K562 (cell line): Measurements from ENCODE around the gene ASCC1. TPM values are rescaled to one million over a fixed set of nuclear protein-coding genes. Genes with fewer than 3 reads are reported as not detected.
A peak's percentile ranks its signal among the peaks of the same experiment; 100 is the strongest.

Experiments
- ATF4 ChIP-seq: fragments of 450-650 bp; formaldehyde crosslinking; IDR thresholded peaks from 2 replicates; pipeline ENCODE4 v1.4.0; 2022; ENCODE audit warnings: mild to moderate bottlenecking, moderate library complexity
- CBFB ChIP-seq: sonication (generic); formaldehyde crosslinking; IDR thresholded peaks from 2 replicates; pipeline ENCODE4 v1.4.0; 2020; ENCODE audit warnings: mild to moderate bottlenecking, missing genetic modification reagents
- CLOCK ChIP-seq: fragments of 250-450 bp; sonication (Bioruptor Pico); IDR thresholded peaks from 2 replicates; pipeline ENCODE4 v1.4.0; 2020; ENCODE audit warnings: mild to moderate bottlenecking, moderate library complexity, borderline replicate concordance
- DIDO1 ChIP-seq: fragments of 450-650 bp; IDR thresholded peaks from 2 replicates; pipeline ENCODE4 v1.6.1; 2016; ENCODE audit warnings: low read depth, missing biosample characterization, missing genetic modification characterization
- ELF1 ChIP-seq: fragments of 200-800 bp; sonication (Bioruptor generic); IDR thresholded peaks from 2 replicates; pipeline ENCODE4 v1.6.1; 2016; ENCODE audit warnings: missing genetic modification characterization, missing compliant biosample characterization
- MIER1 ChIP-seq: fragments of 450-650 bp; IDR thresholded peaks from 2 replicates; pipeline ENCODE4 v1.6.1; 2016; ENCODE audit warnings: antibody characterized with exemption, mild to moderate bottlenecking, low read depth
- SAFB2 ChIP-seq: fragments of 200-400 bp; formaldehyde crosslinking; IDR thresholded peaks from 2 replicates; pipeline ENCODE4 v1.6.1; 2018; ENCODE audit warnings: borderline replicate concordance, low read length, low read depth, moderate library complexity; ENCODE audit not compliant: severe bottlenecking
- SMAD2 ChIP-seq: fragments of 150-350 bp; IDR thresholded peaks from 2 replicates; pipeline ENCODE4 v1.6.1; 2014; ENCODE audit warnings: low read depth, mild to moderate bottlenecking, low read length
- SMARCB1 ChIP-seq: IDR thresholded peaks from 2 replicates; pipeline ENCODE4 v1.6.1; 2011; ENCODE audit warnings: improper control_type of control experiment, low read depth; ENCODE audit not compliant: insufficient read length
- TARDBP ChIP-seq: fragments of 450-650 bp; IDR thresholded peaks from 2 replicates; pipeline ENCODE4 v1.6.1; 2016
- TFE3 ChIP-seq: fragments of 450-650 bp; formaldehyde crosslinking; IDR thresholded peaks from 2 replicates; pipeline ENCODE4 v1.4.0; 2020; ENCODE audit warnings: mild to moderate bottlenecking, mixed read lengths
- ZNF445 ChIP-seq: fragments of 250-450 bp; sonication (Bioruptor Pico); IDR thresholded peaks from 2 replicates; pipeline ENCODE4 v1.4.0; 2020; ENCODE audit warnings: low read depth, mild to moderate bottlenecking, moderate library complexity
- polyA plus RNA-seq, 8 experiments: library from polyadenylated mRNA; depleted of rRNA in 4 of 8; stranded (reverse) in 5 of 8; unstranded in 3 of 8; fragments of >200 nt; fragmentation: Nextera tagmentation in 2 of 8; fragmentation: Illumina TruSeq in 1 of 8; extraction: Ambion mirVana in 2 of 8; extraction: Trizol in 1 of 8; gene quantifications; 2 replicates each; pipeline versions ENCODE4 v1.2.1 to v1.2.3, GENCODE V29; 2011 to 2014; ENCODE audit warnings: inconsistent platforms in 1 of 8, missing spikeins in 1 of 8
- total RNA-seq, 7 experiments: library from RNA; depleted of rRNA in 6 of 7; stranded (reverse); fragments of >200 nt in 6 of 7; fragmentation: Illumina TruSeq in 2 of 7; extraction: Trizol in 2 of 7; gene quantifications; 2 replicates each; pipeline versions ENCODE4 v1.2.1 to v1.2.3, GENCODE V29; 2011 to 2021; ENCODE audit warnings: low replicate concordance in 1 of 7
- TF ChIP-seq, protein P1 (sequence below), 2 experiments: fragments of 450-650 bp; formaldehyde crosslinking in 1 of 2; IDR thresholded peaks; 2 replicates each; pipeline versions ENCODE4 v1.4.0 to v1.6.1; 2014 to 2020; ENCODE audit warnings: mild to moderate bottlenecking in 2 of 2, borderline replicate concordance in 1 of 2, low read depth in 1 of 2

The ASCC1 gene
- total and polyA plus RNA-seq, 9 of the 15 experiments (the other 6 are each of a cell fraction or from before 2014, with no cell fraction given), result 31.7 to 73.3 (median 52.8) TPM

DNA sequence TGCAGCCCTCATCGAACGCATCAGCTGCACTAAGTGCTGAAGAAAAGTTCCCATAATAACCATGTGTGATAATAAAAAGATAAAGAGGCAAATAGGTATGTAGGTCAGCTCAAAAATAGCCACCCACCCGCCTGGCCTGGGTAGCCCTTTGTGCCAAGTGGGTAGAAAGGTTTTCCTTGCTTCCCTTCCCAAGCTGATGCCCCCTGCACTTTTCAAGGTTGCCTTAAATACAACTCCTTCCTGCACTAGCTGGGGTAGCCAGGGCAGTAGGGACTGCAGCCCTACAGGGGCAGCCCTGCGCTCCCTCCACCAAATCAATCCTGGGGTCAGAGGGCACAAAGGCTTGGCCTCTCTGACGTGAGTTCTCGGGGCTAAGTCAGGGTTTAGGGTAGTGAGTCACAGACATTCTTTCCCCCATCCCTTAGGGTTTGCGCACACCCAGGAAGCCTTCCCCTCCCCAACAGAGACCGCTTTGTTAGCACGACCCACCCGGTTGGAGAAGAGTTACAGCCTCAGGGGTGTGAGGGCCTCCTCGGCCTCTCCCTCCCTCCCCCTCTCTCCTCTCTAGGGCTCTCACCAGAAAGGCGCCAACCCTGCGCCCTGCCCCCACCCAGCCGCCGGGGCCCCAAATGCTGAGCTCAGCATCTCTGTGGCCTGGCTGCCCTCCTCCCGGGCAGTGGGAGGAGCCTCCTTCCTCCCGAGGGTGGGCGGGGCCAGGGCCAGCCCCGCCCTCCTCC is 44.3 kb upstream of the ASCC1 start (continued):
- TF ChIP-seq TFE3 (CRISPR knock-in tag) (peak; percentile 24; the same call in 1 of the 2 replicates), ZNF445 (CRISPR knock-in tag) (no peak), SMARCB1 (no peak), MIER1 (0 out of 2 replicates have a peak, but pooled peaks have one; percentile 15), ATF4 (CRISPR knock-in tag) (peak; percentile 81), CLOCK (no peak), TARDBP (no peak), SAFB2 (no peak), DIDO1 (no peak; the same call in none of the 2 replicates), ELF1 (no peak), SMAD2 (no peak), CBFB (0 out of 2 replicates have a peak, but pooled peaks have one; percentile 8)
- TF ChIP-seq, protein P1, sequence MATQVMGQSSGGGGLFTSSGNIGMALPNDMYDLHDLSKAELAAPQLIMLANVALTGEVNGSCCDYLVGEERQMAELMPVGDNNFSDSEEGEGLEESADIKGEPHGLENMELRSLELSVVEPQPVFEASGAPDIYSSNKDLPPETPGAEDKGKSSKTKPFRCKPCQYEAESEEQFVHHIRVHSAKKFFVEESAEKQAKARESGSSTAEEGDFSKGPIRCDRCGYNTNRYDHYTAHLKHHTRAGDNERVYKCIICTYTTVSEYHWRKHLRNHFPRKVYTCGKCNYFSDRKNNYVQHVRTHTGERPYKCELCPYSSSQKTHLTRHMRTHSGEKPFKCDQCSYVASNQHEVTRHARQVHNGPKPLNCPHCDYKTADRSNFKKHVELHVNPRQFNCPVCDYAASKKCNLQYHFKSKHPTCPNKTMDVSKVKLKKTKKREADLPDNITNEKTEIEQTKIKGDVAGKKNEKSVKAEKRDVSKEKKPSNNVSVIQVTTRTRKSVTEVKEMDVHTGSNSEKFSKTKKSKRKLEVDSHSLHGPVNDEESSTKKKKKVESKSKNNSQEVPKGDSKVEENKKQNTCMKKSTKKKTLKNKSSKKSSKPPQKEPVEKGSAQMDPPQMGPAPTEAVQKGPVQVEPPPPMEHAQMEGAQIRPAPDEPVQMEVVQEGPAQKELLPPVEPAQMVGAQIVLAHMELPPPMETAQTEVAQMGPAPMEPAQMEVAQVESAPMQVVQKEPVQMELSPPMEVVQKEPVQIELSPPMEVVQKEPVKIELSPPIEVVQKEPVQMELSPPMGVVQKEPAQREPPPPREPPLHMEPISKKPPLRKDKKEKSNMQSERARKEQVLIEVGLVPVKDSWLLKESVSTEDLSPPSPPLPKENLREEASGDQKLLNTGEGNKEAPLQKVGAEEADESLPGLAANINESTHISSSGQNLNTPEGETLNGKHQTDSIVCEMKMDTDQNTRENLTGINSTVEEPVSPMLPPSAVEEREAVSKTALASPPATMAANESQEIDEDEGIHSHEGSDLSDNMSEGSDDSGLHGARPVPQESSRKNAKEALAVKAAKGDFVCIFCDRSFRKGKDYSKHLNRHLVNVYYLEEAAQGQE (IDR thresholded peaks at IDR 0.05; ENCODE audit: borderline replicate concordance), result no peak
- TF ChIP-seq, protein P1 (CRISPR knock-in tag; IDR thresholded peaks at IDR 0.05; ENCODE audit: low read depth), result peak; percentile 76
